MM.1S (cell line): ENCODE results near the gene FHOD1.

Experiments
- DNase-seq: peaks from one replicate; pipeline ENCODE4 v3.0.0-alpha.2; 2015
- H2AFZ ChIP-seq: fragments of 300-600 bp; sonication (generic); 2 replicates; pipeline ENCODE4 v1.6.0; 2016; ENCODE audit warnings: antibody characterized with exemption, low read length
- H3F3A ChIP-seq: fragments of 300-600 bp; sonication (generic); 2 replicates; pipeline ENCODE4 v1.6.1; 2016; ENCODE audit warnings: mild to moderate bottlenecking, antibody characterized with exemption, low read length, moderate library complexity, mixed read lengths; ENCODE audit not compliant: insufficient read depth
- H3K27ac ChIP-seq: fragments of 300-600 bp; sonication (generic); 2 replicates; pipeline ENCODE4 v1.5.1; 2016; ENCODE audit warnings: mild to moderate bottlenecking, low read length
- H3K27me3 ChIP-seq: fragments of 300-600 bp; sonication (generic); replicated peaks from 2 replicates; pipeline ENCODE4 v1.6.0; 2016; ENCODE audit warnings: low read length; ENCODE audit not compliant: insufficient read depth
- H3K36me3 ChIP-seq: fragments of 300-600 bp; sonication (generic); replicated peaks from 2 replicates; pipeline ENCODE4 v1.6.1; 2016; ENCODE audit warnings: mild to moderate bottlenecking, low read length, mixed read lengths; ENCODE audit not compliant: insufficient read depth
- H3K4me1 ChIP-seq: fragments of 300-600 bp; sonication (generic); 2 replicates; pipeline ENCODE4 v1.6.1; 2016; ENCODE audit warnings: low read length, mixed read lengths
- H3K4me2 ChIP-seq: fragments of 300-600 bp; sonication (generic); 2 replicates; pipeline ENCODE4 v1.6.0; 2016; ENCODE audit warnings: low read depth, low read length
- H3K4me3 ChIP-seq: fragments of 300-600 bp; sonication (generic); 2 replicates; pipeline ENCODE4 v1.5.1; 2016; ENCODE audit warnings: low read length, mixed read lengths
- H3K79me2 ChIP-seq: fragments of 300-600 bp; sonication (generic); 2 replicates; pipeline ENCODE4 v1.6.1; 2016; ENCODE audit warnings: mixed run types, low read length, mixed read lengths
- H3K9ac ChIP-seq: fragments of 300-600 bp; sonication (generic); 2 replicates; pipeline ENCODE4 v1.6.1; 2016; ENCODE audit warnings: low read length, mixed read lengths
- H3K9me2 ChIP-seq: fragments of 300-600 bp; sonication (generic); replicated peaks from 2 replicates; pipeline ENCODE4 v1.6.1; 2016; ENCODE audit warnings: mild to moderate bottlenecking, low read length, mixed read lengths; ENCODE audit not compliant: insufficient read depth
- H3K9me3 ChIP-seq: fragments of 300-600 bp; sonication (generic); replicated peaks from 2 replicates; pipeline ENCODE4 v1.6.1; 2016; ENCODE audit warnings: mild to moderate bottlenecking, low read length, mixed read lengths; ENCODE audit not compliant: insufficient read depth
- H4K20me1 ChIP-seq: fragments of 300-600 bp; sonication (generic); 2 replicates; pipeline ENCODE4 v1.6.1; 2016; ENCODE audit warnings: mild to moderate bottlenecking, low read length, moderate library complexity, mixed read lengths; ENCODE audit not compliant: insufficient read depth
- EZH2 ChIP-seq: fragments of 300-600 bp; sonication (generic); optimal IDR thresholded peaks from 2 replicates; pipeline ENCODE3; 2017; ENCODE audit warnings: low read depth, mild to moderate bottlenecking, antibody characterized with exemption, low read length, mixed read lengths
- EZH2phosphoT487 ChIP-seq: fragments of 300-600 bp; sonication (generic); IDR thresholded peaks from 2 replicates; pipeline ENCODE4 v1.6.1; 2018; ENCODE audit warnings: antibody characterized with exemption, low read length
- TF ChIP-seq, protein P1 (sequence below): fragments of 300-600 bp; sonication (generic); IDR thresholded peaks from 2 replicates; pipeline ENCODE4 v1.5.1; 2016; ENCODE audit warnings: antibody characterized with exemption, low read length, mixed read lengths

Gene FHOD1

DNA sequence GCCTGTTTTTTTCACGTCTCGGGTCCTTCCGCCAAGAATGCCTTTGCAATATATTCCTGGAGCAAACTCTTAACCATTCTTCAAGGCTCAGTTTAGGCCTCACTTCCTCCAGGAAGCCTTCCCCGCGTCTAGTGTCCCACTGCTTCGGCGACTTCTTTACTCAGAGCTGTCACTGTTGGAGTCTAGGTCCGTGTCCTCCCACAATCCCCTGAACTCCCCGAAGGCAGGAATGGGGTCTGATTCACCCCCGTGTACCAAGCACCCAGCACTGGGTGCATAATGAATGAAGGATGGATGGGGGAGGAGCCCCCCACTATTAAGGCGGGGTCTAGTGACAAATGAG is 64.0 kb downstream of the FHOD1 start:
- Histone ChIP-seq H3K79me2 (peaks cover 17% of the 10 kb centered on the region), H4K20me1 (no peaks in the 10 kb centered on the region), H3K4me2 (peak overlapping the region; percentile 80), H3K4me1 (peaks cover 21% of the 10 kb centered on the region), H3K27ac (peak overlapping the region; percentile 78; the same call in 1 of the 2 replicates), H2AFZ (peak overlapping the region; percentile 79), H3K9ac (peak overlapping the region; percentile 87), H3K9me2 (no peaks in the 10 kb centered on the region), H3K27me3 (peaks cover 13% of the 10 kb centered on the region), H3F3A (peaks cover 9% of the 10 kb centered on the region; the same call in 1 of the 2 replicates), H3K36me3 (no peaks in the 10 kb centered on the region), H3K4me3 (peak overlapping the region; percentile 83), H3K9me3 (no peaks in the 10 kb centered on the region)
- DNase-seq, result no peak
- TF ChIP-seq EZH2 (no peak), EZH2phosphoT487 (no peak)
- TF ChIP-seq, protein P1, sequence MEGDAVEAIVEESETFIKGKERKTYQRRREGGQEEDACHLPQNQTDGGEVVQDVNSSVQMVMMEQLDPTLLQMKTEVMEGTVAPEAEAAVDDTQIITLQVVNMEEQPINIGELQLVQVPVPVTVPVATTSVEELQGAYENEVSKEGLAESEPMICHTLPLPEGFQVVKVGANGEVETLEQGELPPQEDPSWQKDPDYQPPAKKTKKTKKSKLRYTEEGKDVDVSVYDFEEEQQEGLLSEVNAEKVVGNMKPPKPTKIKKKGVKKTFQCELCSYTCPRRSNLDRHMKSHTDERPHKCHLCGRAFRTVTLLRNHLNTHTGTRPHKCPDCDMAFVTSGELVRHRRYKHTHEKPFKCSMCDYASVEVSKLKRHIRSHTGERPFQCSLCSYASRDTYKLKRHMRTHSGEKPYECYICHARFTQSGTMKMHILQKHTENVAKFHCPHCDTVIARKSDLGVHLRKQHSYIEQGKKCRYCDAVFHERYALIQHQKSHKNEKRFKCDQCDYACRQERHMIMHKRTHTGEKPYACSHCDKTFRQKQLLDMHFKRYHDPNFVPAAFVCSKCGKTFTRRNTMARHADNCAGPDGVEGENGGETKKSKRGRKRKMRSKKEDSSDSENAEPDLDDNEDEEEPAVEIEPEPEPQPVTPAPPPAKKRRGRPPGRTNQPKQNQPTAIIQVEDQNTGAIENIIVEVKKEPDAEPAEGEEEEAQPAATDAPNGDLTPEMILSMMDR, result no peak

DNA sequence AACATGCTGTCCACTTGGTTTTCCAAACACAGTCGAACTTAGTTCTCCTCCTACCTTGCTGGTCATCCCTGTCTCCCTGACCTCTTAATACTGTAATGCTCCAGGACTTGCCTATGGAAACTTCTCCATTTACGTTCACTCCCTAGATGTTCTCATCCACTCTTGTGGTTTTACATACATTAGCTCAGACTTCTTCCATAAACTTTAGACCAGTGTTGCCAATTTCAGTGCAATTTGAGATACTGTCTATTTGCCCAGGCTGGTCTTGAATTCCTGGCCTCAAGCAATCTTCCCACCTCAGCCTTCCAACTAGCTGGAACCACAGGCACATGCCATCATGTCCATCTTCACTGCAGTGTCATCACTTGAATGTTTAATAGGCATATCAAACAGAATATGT is 65.0 kb downstream of the FHOD1 start:
- Histone ChIP-seq H3K27ac (no peak overlapping the region), H3K27me3 (peaks cover 13% of the 10 kb centered on the region), H4K20me1 (no peaks in the 10 kb centered on the region), H3K36me3 (no peaks in the 10 kb centered on the region), H3F3A (peaks cover 16% of the 10 kb centered on the region; the same call in 1 of the 2 replicates), H2AFZ (no peak overlapping the region), H3K4me1 (peaks cover 26% of the 10 kb centered on the region), H3K4me3 (no peak overlapping the region), H3K9me2 (no peaks in the 10 kb centered on the region), H3K79me2 (peaks cover 17% of the 10 kb centered on the region), H3K9ac (peak overlapping the region; percentile 87; the same call in 1 of the 2 replicates), H3K4me2 (peak overlapping the region; percentile 80), H3K9me3 (no peaks in the 10 kb centered on the region)
- TF ChIP-seq EZH2 (no peak), EZH2phosphoT487 (no peak)
- TF ChIP-seq, protein P1, result no peak
- no peak for DNase-seq

DNA sequence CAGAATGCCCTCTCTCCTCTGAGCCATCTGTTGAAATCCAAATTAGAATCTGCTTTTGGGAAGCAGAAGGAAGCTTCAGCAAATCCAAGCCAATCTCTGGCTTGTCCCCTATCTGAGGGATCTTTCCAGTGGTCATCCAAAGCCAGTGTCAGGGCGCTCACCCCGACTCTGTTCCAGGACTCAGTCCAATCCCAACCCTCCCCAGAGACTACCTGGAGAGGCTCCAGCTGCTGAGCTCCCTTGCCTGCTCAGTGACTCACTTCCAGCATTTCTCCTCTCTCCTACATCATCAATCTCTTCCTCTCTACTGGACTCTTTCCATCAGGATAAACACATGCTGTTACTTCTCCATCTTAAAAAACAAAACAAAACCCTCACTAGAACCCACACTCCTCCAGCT is 65.9 kb downstream of the FHOD1 start:
- peaks cover 19% of the 10 kb centered on the region; the same call in 1 of the 2 replicates for H3F3A ChIP-seq
- no peak for TF ChIP-seq EZH2phosphoT487
- no peak for TF ChIP-seq EZH2
- TF ChIP-seq, protein P1, result no peak
- no peak overlapping the region for H2AFZ ChIP-seq
- no peaks in the 10 kb centered on the region for H4K20me1 ChIP-seq
- H3K79me2 ChIP-seq, result peaks cover 17% of the 10 kb centered on the region
- H3K27me3 ChIP-seq, result peaks cover 6% of the 10 kb centered on the region
- H3K4me3 ChIP-seq, result no peak overlapping the region
- peaks cover 28% of the 10 kb centered on the region for H3K4me1 ChIP-seq
- H3K27ac ChIP-seq, result no peak overlapping the region
- no peaks in the 10 kb centered on the region for H3K9me2 ChIP-seq
- no peaks in the 10 kb centered on the region for H3K36me3 ChIP-seq
- H3K9me3 ChIP-seq, result no peaks in the 10 kb centered on the region
- H3K9ac ChIP-seq, result no peak overlapping the region
- DNase-seq, result no peak
- no peak overlapping the region for H3K4me2 ChIP-seq
